ENCODE measurements around the gene FAM170A.

DNA sequence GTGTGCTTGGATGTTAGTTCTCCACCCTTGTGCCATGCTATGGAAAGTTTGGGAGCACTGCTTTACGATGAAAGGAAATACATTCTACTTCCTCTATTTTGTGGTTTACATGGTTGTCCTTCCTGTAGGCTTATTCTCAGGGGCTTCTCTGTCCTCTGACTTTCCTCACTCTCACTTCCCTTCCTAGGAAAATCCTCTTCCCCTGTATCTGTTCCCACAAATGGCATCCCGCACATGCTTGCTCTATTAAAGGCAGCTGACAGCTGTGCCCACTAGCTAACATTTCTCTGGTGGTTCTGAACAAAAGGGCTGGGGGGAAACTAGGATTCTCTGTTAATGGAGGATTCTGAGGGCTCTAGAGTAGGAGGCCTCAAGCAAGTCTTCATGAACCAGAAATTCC lies 52.4 kb downstream of the FAM170A start:
- TF ChIP-seq, protein P1, sequence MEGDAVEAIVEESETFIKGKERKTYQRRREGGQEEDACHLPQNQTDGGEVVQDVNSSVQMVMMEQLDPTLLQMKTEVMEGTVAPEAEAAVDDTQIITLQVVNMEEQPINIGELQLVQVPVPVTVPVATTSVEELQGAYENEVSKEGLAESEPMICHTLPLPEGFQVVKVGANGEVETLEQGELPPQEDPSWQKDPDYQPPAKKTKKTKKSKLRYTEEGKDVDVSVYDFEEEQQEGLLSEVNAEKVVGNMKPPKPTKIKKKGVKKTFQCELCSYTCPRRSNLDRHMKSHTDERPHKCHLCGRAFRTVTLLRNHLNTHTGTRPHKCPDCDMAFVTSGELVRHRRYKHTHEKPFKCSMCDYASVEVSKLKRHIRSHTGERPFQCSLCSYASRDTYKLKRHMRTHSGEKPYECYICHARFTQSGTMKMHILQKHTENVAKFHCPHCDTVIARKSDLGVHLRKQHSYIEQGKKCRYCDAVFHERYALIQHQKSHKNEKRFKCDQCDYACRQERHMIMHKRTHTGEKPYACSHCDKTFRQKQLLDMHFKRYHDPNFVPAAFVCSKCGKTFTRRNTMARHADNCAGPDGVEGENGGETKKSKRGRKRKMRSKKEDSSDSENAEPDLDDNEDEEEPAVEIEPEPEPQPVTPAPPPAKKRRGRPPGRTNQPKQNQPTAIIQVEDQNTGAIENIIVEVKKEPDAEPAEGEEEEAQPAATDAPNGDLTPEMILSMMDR (IDR thresholded peaks at IDR 0.05 in 8 of 11, conservative IDR thresholded peaks at IDR 0.05 in 3 of 11), result no peak
- no peak for TF ChIP-seq POLR2A (IDR thresholded peaks at IDR 0.05)
